ENCODE measurements around the gene ARHGAP1. TPM values are rescaled to one million over a fixed set of nuclear protein-coding genes. Genes with fewer than 3 reads are reported as not detected.
A peak's percentile ranks its signal among the peaks of the same experiment; 100 is the strongest.

The ARHGAP1 gene
- total and polyA plus RNA-seq, 9 of the 15 experiments (the other 6 are each of a cell fraction or from before 2014, with no cell fraction given) = 3.6 to 30.4 (median 8.2) TPM

GRCh38 chr11:46712874-46713576 lies 12.6 kb upstream of the ARHGAP1 start:
- H3K27me3 ChIP-seq (ENCODE audit: control insufficient read depth in 2 of 2, insufficient read depth in 2 of 2, low read length in 2 of 2) = no peaks in the 10 kb centered on the region
- H3K27ac ChIP-seq (ENCODE audit: extremely low read depth, low read depth, low read length) = no peak overlapping the region
- H2AFZ ChIP-seq (ENCODE audit: low read depth, low read length) = no peak overlapping the region
- ChIA-PET POLR2A (interaction anchor here (1.3 to 1.9 kb wide), 2 partner anchors 10 to 12 kb away, joined by 3 to 7 read pairs; partner anchors contain the start of genes ARHGAP1 and ZNF408), CTCF (ENCODE audit: low intra/inter-chr PET ratio) (no interaction called here)
- H3K9me3 ChIP-seq (replicated peaks; ENCODE audit: control insufficient read depth, insufficient read depth, low read depth, low read length) = no peaks in the 10 kb centered on the region
- DNase-seq (ENCODE audit: extremely low read depth in 1 of 4, low spot score in 3 of 4) (no peak), ATAC-seq (no peak), FAIRE-seq (no peak)
- no peak overlapping the region for H3K4me2 ChIP-seq (ENCODE audit: insufficient read depth, low read length)
- no peaks in the 10 kb centered on the region for H4K20me1 ChIP-seq (replicated peaks; ENCODE audit: control insufficient read depth, insufficient read depth, low read length)
- H3K9me1 ChIP-seq (ENCODE audit: control insufficient read depth, insufficient read depth, low read length) = no peaks in the 10 kb centered on the region
- no peak overlapping the region for H3K9ac ChIP-seq (ENCODE audit: insufficient read depth in 1 of 2, low read depth in 2 of 2, low read length in 2 of 2)
- H3K4me1 ChIP-seq (replicated peaks in 1 of 2; ENCODE audit: control insufficient read depth in 2 of 2, insufficient read depth in 2 of 2, low read length in 2 of 2) = peaks cover 1% of the 10 kb centered on the region in 2 experiments; a peak in 2 of 5 replicates
- no peak overlapping the region for H3K4me3 ChIP-seq
- TF ChIP-seq ZNF23 (CRISPR knock-in tag; IDR thresholded peaks at IDR 0.05) = no peak
- no peak for TF ChIP-seq BCL6 (CRISPR knock-in tag; IDR thresholded peaks at IDR 0.05)
- TF ChIP-seq RBM25 (IDR thresholded peaks at IDR 0.05; ENCODE audit: low read depth, low read length, severe bottlenecking) = peak; percentile 84
- no peak for TF ChIP-seq ETV5 (CRISPR knock-in tag; IDR thresholded peaks at IDR 0.05; ENCODE audit: low read depth)
- TF ChIP-seq KDM1A (IDR thresholded peaks at IDR 0.05) = peak in 1 of 2 experiments; percentile 55; a peak in 2 of 4 replicates
- no peak for TF ChIP-seq LEF1 (IDR thresholded peaks at IDR 0.05)
- TF ChIP-seq HDAC2 (IDR thresholded peaks at IDR 0.05) = 0 out of 2 replicates have a peak, but pooled peaks have one; percentile 18
- TF ChIP-seq RCOR1 (IDR thresholded peaks at IDR 0.05; ENCODE audit: borderline replicate concordance in 1 of 2, low read depth in 2 of 2, low read length in 2 of 2) = 0 out of 4 replicates have a peak, but pooled peaks of 1 of the 2 experiments have one; percentile 4
- no peak for TF ChIP-seq ZNF316 (IDR thresholded peaks at IDR 0.05)
- TF ChIP-seq ADNP (tag; IDR thresholded peaks at IDR 0.05) = peak; percentile 57; the same call in 1 of the 2 replicates
- peak; percentile 78 for TF ChIP-seq BCOR (IDR thresholded peaks at IDR 0.05)
- TF ChIP-seq EGR1 (conservative IDR thresholded peaks at IDR 0.05) = no peak
- TF ChIP-seq CGGBP1 (CRISPR knock-in tag; IDR thresholded peaks at IDR 0.05) = no peak
- no peak for TF ChIP-seq ZBTB12 (CRISPR knock-in tag; IDR thresholded peaks at IDR 0.05)
- TF ChIP-seq POLR2A (conservative IDR thresholded peaks at IDR 0.05) = no peak
- no peak for TF ChIP-seq MYC (IDR thresholded peaks at IDR 0.05; ENCODE audit: low read depth, low read length)
- no peak for TF ChIP-seq MYC (CRISPR knock-in tag; IDR thresholded peaks at IDR 0.05; ENCODE audit: borderline replicate concordance, low read depth)
- in situ Hi-C loops (cut with MboI) = no loop called here
- no peaks in the 10 kb centered on the region for H3K36me3 ChIP-seq (ENCODE audit: control insufficient read depth, insufficient read depth, low read length)
- H3K79me2 ChIP-seq (ENCODE audit: control insufficient read depth, insufficient read depth, low read length) = no peaks in the 10 kb centered on the region
- intact Hi-C loops (cut with micrococcal nuclease) = no loop called here
- 55% methylated on average over 7 of the region's 7 CpGs for WGBS (ENCODE audit: insufficient coverage, low coverage, missing lambda C conversion rate)
- no TSS peak for BruUV-seq (replicated peaks)
